Measurements from ENCODE around the gene MCC.
"Not testable (repeated sequence)": the region's sequence is repeated elsewhere in the genome, so short reads cannot be mapped to it uniquely, and the experiment has no call there.

Gene MCC

DNA sequence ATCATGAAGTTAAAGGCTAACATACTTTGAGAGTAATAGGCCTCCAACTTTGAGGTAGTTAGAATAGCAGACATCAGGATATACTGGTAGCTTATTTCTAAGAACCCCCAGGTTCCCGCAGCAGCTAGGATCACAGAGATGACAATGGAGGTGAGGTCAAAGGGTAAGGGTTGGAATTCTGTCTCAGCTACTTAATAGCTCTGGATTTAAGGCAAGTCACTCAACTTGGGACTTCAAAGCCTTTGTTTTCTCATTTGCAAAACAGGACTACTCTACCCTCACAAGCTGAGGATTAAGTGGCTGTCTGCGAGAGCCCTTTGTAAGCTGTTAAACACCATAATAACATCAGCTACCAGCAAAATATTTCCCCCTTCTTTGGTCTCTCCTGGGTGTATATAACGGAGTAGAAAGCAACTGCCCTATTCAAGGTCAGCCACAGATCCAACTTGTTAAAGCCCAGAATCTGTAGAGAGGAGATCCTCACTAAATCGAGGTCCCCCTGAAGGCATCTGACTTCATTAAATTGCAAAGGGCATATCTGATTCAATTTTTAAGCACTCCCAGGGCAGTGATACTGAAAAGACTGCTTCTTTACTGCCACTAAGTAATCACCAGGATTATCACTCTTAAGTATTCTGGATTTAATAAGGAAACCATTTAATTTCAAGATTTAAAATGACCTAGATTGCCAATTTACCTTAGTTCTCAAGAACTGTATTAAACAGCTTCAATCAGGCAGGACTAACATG is 407.0 kb downstream of the MCC start:
- DNase-seq (ENCODE audit: low spot score): no peak

DNA sequence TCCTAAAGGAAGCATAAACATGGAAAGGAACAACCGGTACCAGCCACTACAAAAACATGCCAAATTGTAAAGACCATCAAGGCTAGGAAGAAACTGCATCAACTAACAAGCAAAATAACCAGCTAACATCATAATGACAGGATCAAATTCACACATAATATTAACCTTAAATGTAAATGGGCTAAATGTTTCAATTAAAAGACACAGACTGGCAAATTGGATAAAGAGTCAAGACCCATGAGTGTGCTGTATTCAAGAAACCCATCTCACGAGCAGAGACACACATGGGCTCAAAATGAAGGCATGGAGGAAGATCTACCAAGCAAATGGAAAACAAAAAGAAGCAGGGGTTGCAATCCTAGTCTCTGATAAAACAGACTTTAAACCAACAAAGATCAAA is 411.6 kb downstream of the MCC start:
- DNase-seq (ENCODE audit: low spot score): not testable (repeated sequence)

DNA sequence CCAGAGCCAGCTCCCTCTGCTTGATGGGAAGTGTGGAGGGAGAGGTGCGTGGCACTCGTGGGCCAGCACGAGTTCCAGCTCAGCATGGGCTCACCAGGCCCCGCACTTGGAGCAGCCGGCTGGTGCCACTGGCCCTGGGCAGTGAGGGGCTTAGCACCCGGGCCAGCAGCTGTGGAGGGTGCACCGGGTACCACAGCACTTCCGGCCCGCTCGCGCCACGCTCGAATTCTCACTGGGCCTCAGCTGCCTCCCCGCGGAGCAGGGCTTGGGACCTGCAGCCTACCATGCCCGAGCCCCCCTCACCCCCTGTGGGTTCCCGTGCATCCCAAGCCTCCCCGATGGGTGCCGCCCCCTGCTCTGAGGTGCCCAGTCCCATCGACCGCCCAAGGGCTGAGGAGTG is 413.2 kb downstream of the MCC start:
- DNase-seq (ENCODE audit: low spot score): no peak

- not testable (repeated sequence) for DNase-seq (ENCODE audit: low spot score)
Observed at GRCh38 chr5:113073629-113074034, 414.6 kb downstream of the MCC start.

- no peak for DNase-seq (ENCODE audit: low spot score)
Observed at GRCh38 chr5:113071401-113071800, 416.9 kb downstream of the MCC start.

GRCh38 chr5:113070901-113071300 is 417.4 kb downstream of the MCC start:
- DNase-seq (ENCODE audit: low spot score): no peak

GRCh38 chr5:113068559-113068958 is 419.7 kb downstream of the MCC start:
- no peak for DNase-seq (ENCODE audit: low spot score)

DNA sequence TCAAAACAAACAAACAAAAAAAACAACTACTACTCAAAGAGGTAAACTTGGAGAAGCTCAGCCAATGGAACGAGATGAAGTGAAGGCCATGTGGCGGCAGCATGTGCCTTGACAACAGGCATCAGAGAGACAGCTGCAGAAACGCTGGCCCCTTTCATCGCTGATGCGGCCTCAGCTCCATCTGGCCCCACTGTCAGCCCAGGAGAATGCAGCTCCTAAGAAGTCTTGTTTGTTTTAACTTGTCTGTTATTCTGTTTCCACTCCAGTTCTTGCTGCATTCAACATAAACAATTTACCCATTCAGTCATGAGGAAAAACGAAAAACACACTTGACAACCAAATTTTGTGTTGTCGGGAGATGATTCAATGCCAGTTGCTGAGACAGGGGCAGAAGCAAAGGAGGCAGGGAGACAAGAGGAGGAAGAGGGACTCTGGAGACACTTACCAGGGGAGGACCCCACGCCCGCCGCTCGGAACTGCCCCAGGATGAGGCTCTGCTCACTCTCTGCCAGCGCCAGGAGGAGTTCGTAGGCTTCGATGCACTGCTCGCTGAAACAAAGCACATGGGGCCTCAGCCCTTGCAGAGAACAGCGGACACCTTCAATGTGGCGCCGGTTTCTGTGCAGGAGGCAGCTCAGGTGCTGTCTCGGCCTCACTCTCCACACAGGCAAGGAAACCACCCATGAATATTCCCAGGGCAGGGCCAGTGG is 420.5 kb downstream of the MCC start:
- DNase-seq (ENCODE audit: low spot score): no peak

DNA sequence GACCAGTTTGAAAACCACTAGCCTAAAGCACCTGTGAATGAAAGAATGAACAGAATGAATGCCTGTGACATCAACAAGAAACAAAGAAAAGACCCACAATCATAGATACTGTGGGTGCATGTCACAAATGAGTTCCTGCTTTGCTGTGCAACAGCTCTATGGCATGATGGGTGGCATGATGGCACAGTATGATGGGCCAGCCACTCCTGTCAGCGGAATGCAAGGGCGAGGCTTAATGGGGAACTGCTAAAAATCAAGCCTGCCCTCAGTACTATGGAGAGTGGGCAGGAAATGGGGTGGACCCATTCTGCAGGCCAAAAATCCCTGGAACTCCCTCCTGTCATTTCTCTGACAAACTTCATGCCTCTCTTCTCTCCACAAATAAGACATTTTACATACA is 422.6 kb downstream of the MCC start:
- no peak for DNase-seq (ENCODE audit: low spot score)

GRCh38 chr5:113064806-113065205 is 423.4 kb downstream of the MCC start:
- DNase-seq (ENCODE audit: low spot score): no peak

- no peak for DNase-seq (ENCODE audit: low spot score)
Observed at GRCh38 chr5:113063927-113064326, 424.3 kb downstream of the MCC start.

DNA sequence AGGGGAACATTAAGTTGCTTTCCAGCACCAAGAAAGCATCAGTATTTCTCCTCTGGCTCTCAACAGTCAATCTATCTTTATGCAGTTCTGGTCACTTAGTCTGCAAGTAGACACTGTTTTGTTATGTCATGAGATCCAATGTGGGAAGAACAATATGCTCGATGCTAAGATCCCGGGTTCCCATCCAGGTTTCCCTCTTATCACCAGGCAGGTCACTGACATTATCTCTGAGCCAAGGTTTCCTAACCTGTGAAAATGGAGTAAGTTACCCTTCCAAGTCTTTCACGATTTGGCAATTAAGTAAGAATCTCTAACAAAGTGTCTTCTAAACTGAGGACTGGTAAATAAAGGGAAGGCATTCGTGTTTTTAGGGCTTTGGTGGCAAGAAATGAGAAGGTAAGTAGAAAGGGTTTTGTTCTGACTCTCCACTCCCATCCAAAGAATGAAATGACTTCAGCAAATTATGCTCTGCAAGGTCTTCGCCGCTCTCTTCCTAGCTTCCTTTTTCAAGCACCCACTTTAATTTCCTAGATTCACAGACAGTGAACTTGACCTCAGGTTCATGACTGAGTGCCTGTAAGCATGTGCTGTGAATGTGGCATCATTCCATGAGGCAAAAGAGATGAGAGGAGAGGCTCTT is 425.3 kb downstream of the MCC start:
- no peak for DNase-seq (ENCODE audit: low spot score)

DNA sequence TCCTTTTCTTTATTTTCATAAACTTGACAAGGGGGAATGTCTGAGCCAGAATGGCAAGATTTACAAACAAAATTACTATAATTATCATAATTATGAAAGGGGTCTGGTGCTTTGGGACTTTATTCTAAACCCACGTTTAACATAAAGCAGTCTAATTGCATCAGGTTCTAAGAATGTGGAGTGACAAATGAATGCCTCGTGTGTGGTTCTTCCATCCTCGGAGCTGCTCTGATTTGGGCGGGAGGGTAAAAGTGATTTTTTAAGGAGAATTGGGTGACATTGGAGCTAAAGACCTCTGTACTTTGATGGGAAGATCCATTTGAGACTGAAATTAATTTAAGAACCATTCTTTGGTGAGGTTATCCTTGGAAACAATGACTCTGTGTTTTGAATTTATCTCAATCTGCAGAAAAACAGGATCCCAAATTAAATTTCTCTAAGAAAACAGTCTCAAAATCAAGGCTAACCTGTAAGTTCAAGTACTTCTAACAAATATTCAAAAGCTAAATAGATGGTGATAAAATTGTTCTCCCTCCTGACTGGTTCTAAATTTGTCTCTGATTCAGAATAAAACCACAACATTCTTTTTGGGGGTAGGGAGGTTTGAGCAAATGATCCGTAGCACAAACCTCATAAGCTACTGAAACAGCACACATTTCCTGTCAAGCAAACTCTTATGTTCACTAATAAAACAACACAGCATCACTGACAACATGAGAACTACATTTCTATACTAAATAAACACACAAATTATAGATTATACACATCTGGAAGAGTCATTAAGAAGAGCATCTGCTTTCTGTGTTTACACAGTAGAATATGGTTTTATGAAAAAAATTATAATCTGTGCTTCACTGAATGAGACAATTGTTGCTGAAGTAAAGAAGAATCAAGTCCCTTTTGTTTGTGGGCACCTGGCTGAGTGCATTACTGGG is 426.1 kb downstream of the MCC start:
- no peak for DNase-seq (ENCODE audit: low spot score)

DNA sequence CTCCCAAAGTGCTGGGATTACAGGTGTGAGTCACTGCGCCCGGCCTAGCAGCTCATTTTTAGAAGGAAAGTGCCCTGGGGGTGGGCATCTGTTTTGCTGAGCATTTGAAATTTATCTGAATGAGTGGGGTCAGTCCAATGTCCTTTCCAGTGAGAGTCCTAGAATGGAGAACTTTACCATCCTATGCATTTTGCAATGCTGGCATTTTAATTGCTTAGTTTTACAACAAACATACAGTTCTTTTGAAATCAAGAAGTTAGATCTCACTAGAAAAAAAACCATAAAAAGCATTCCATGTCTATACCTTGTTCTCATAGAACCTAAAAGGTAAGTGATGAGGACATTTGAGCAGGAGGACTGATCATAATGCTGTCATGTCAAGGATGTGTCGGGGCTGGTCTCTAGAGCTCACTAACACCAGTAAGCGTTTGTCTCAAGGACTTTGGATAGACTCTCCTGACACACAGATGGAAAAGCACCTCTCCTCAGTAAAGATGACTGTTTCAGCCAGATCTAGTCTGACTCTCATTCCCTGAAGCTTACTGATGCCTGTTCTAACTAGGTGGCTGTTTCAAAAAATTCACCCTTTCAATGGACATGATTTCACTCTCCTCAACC is 427.7 kb downstream of the MCC start:
- no peak for DNase-seq (ENCODE audit: low spot score)

- no peak for DNase-seq (ENCODE audit: low spot score)
Observed at GRCh38 chr5:113059232-113060040, 428.8 kb downstream of the MCC start.

DNA sequence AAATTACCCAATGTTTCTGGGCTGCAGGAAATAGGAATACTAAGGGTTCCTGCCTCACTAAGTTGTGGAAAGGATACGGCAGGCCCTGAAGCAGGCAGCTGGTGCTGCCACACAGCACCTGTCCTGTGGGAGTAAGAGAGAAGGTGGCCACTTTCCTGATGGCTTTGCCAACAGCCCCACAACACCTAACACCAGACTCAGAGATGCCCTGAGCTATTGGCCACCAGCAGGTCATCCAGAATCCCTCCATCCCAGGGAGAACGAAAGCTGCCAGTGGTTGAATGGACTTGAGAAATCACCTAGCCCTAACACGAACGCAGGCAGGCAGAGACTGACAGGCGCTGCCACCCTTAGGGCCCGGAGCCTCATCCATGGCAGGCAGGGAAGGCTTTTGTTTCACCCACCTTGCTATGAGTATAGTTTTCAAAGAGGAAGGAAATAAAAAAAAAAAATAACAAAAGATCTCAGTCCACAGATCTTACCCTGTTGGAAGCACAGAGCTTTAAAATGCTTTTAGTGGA is 429.5 kb downstream of the MCC start:
- DNase-seq (ENCODE audit: low spot score): no peak

DNA sequence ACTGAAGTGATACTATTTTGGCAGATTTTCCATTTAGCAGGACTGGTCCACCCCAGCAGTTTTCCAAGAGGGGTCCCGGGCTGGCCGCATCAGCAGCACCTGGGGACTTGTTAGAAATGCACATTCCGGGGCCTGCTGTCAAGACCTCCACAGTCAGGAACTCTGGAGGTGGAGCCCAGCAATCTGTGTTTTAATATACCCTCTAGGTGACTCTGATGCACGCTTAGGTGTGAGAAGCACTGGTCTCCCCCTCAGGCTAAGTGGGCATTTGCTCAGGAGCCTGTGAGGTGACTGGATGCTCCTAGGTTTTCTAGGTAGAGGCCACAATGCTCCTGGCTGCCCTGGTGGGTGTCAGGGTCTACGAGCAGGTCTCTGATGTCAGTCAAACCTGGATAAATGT is 430.0 kb downstream of the MCC start:
- DNase-seq (ENCODE audit: low spot score): no peak

- DNase-seq (ENCODE audit: low spot score): no peak
Observed at GRCh38 chr5:113057557-113057984, 430.7 kb downstream of the MCC start.

DNA sequence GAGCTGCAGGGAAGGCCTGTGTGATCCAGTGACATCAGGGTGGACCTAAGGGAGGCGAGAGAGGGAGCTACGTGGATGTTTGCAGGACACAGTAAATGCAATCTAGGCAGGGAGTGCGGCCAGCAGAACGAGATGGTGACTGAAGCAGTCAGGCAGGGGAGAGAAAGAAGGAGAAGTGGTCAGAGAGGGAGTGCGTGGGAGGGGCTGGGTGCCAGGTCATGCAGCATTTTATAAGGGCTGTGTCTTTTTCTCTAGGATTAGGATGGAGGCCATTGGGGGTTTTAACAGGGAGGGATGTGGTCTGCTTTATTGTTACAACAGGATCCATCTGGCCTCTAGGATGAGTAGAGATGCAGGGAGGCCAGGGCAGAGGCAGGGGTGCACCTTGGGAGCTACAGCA is 431.3 kb downstream of the MCC start:
- DNase-seq (ENCODE audit: low spot score): no peak

GRCh38 chr5:113054899-113055298 is 433.4 kb downstream of the MCC start:
- DNase-seq (ENCODE audit: low spot score): no peak

Measured in hematopoietic multipotent progenitor cell treated with erythropoietin and hydrocortisone succinate and interleukin-3 and kit ligand, for 17 days (in vitro differentiated cells).